LHCN-M2 (cell line): ENCODE results near the gene ETV5. TPM values are rescaled to one million over a fixed set of nuclear protein-coding genes. Genes with fewer than 3 reads are reported as not detected.
A peak's percentile ranks its signal among the peaks of the same experiment; 100 is the strongest.
"Not testable (repeated sequence)": the region's sequence is repeated elsewhere in the genome, so short reads cannot be mapped to it uniquely, and the experiment has no call there.

ENCODE experiments used
- DNase-seq: peaks from one replicate; pipeline ENCODE4 v3.0.0-alpha.2; 2012; ENCODE audit warnings: low read depth
- total RNA-seq: library from RNA; depleted of rRNA; stranded (reverse); fragments of >200 nt; gene quantifications from 2 replicates; pipeline ENCODE4 v1.2.3, GENCODE V29; 2014; rRNA removed

ETV5 gene
- total RNA-seq, 1 experiment from 2014 or later, result 57.0 TPM

- DNase-seq, result no peak
Measured at GRCh38 chr3:186024210-186024609, 84.7 kb downstream of the ETV5 start.

GRCh38 chr3:186022931-186023330, 86.0 kb downstream of the ETV5 start:
- no peak for DNase-seq

GRCh38 chr3:186021673-186022362, 87.1 kb downstream of the ETV5 start:
- peak; percentile 97 for DNase-seq

- not testable (repeated sequence) for DNase-seq
Measured at GRCh38 chr3:186021250-186021649, 87.6 kb downstream of the ETV5 start.

GRCh38 chr3:186019288-186019687, 89.6 kb downstream of the ETV5 start:
- not testable (repeated sequence) for DNase-seq

- DNase-seq, result no peak
Measured at GRCh38 chr3:186014866-186015265, 94.0 kb downstream of the ETV5 start.

GRCh38 chr3:186013312-186013711, 95.6 kb downstream of the ETV5 start:
- no peak for DNase-seq

GRCh38 chr3:186012137-186012536, 96.8 kb downstream of the ETV5 start:
- DNase-seq, result no peak

GRCh38 chr3:186004671-186005070, 104.2 kb downstream of the ETV5 start:
- DNase-seq, result no peak

GRCh38 chr3:186004209-186004608, 104.7 kb downstream of the ETV5 start:
- DNase-seq, result no peak

GRCh38 chr3:186003610-186004009, 105.3 kb downstream of the ETV5 start:
- DNase-seq, result no peak

GRCh38 chr3:186002884-186003472, 105.9 kb downstream of the ETV5 start:
- peak; percentile 72 for DNase-seq

GRCh38 chr3:186001842-186002241, 107.0 kb downstream of the ETV5 start:
- DNase-seq, result no peak

GRCh38 chr3:185999221-185999620, 109.7 kb downstream of the ETV5 start:
- DNase-seq, result no peak

GRCh38 chr3:185998136-185998535, 110.8 kb downstream of the ETV5 start:
- no peak for DNase-seq

- no peak for DNase-seq
Measured at GRCh38 chr3:185997130-185997529, 111.8 kb downstream of the ETV5 start.

Other genes with a start within 250 kb of the ETV5 start
- gene TRA2B, start 171.1 kb downstream of the ETV5 start, total RNA-seq, result 257 and 361 TPM in 2 replicates